Heart left ventricle (tissue), 13 donors: ENCODE results near the gene IL1A.

ENCODE experiments used
- CTCF ChIP-seq, 12 donors: fragments of 200-600 bp; sonication (generic) in 4 of 12; IDR thresholded peaks; one replicate each; pipeline versions ENCODE4 v1.5.0 to v1.8.0; 2018 to 2022; ENCODE audit warnings: antibody characterized with exemption in 12 of 12, mild to moderate bottlenecking in 5 of 12
- POLR2A ChIP-seq, 2 donors: fragments of 450-650 bp; IDR thresholded peaks; one replicate each; pipeline ENCODE4 v1.6.1; 2017; ENCODE audit warnings: antibody characterized with exemption in 2 of 2, mild to moderate bottlenecking in 2 of 2, moderate library complexity in 2 of 2
- donor health status: ischemic (EF 13 %, LVEDD 7.1; RV severe dilation, severe dysfunction).
- donor health status: DM: no; HTN: yes; CAD: no.
- donor health status: DM: no; HTN: no; CAD: no.
- donor health status: ischemic (EF 25% LVEDD 6.9; RV normal size, moderate dysfunction).
- donor health status: ischemic (EF 25% LVEDD 5.7; RV mildly dilated, moderate dysfunction).
- donor health status: ischemic (EF 35%, LVEDD 5.7; RV mildly dilated, moderate dysfunction).
- donor health status: nonischemic (EF 11% LVEDD 7.7; RV severe dilation, severe dysfunction).
- donor health status: DM: yes; HTN: yes; CAD: no.
- donor health status: PGD.
- donor health status: ischemic (EF 29% LVEDD 5.4; RV normal size, mild dysfunction).
- donor health status: nonischemic (EF 23%, LVEDD 6.1; RV moderate dilation, normal function).

- TF ChIP-seq CTCF (IDR thresholded peaks at IDR 0.05) (no peak), POLR2A (IDR thresholded peaks at IDR 0.05) (no peak)
Observed at GRCh38 chr2:112733456-112733855, 50.8 kb downstream of the IL1A start.
